Embryonic facial prominence (tissue), 1 donor: Measurements from ENCODE around the gene ZNF326.
"Not testable (repeated sequence)": the region's sequence is repeated elsewhere in the genome, so short reads cannot be mapped to it uniquely, and the experiment has no call there.

Source experiments
- DNase-seq: peaks from one replicate; pipeline ENCODE4 v3.0.0-alpha.2; 2016; ENCODE audit errors: extremely low spot score

Gene ZNF326

DNA sequence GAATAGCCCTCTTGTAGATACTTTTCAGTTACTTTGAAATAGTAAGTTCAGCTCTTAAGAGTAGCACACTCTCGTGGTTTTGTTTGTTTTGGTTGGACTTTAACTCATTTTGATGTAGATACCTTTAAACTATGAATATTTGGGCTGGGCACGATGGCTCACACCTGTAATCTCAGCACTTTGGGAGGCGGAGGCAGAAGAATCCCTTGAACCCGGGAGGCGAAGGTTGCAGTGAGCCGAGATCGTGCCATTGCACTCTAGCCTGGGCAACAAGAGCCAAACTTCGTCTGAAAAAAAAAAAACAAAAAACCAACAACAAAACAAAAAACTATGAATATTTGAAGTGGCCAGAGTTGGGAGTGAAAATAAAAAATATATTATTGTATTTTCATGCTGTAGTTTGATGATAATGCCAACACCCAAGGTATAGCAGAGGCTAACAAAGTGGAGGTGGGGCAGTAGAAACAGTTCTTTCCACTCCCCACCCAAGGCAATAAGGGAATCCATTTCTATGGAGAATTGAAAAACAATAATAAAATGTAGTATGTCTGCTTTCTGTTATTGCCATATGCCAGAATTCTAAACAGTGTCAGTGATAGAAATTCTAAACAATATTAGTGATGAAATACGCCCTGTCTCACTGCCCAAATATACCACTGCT lies 1.7 kb downstream of the ZNF326 start:
- no peak for DNase-seq

DNA sequence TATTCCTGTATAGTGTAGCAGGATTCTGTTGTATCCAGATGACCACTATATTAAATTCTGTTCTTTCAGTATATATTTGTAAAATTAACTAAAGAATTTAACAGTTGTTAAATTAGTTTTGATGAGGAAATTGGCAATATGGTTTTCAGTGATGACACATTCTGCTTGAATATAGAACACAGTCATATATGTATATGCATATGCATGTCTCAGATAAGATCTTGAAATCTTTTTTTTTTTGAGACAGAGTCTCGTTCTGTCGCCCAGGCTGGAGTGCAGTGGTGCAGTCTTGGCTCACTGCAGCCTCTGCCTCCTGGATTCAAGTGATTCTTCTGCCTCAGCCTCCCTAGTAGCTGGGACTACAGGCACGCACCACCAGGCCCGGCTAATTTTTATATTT lies 2.2 kb downstream of the ZNF326 start:
- not testable (repeated sequence) for DNase-seq

- no peak for DNase-seq
These were observed 3.4 kb downstream of the ZNF326 start for GRCh38 chr1:89998306-89998705.

DNA sequence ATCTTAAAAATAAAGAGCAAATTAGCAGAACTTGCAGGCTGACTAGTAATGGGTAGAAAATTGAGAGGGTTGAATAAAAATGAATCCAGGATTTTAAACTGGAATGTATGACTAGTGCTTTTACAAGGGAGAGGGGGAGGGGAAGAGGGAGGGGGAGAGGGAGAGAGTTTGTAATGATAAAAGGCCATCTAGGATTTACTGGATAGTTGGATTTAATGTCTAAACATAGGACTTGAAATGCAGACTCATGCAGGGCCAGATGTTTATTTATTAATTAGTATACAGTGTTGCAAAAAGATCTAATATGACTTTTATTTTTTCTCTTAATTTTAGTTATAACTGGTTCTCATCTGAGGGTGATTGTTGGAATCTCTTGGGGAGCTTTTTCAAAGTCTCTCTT lies 4.3 kb downstream of the ZNF326 start:
- no peak for DNase-seq

GRCh38 chr1:89999628-90000027 lies 4.7 kb downstream of the ZNF326 start:
- no peak for DNase-seq

DNA sequence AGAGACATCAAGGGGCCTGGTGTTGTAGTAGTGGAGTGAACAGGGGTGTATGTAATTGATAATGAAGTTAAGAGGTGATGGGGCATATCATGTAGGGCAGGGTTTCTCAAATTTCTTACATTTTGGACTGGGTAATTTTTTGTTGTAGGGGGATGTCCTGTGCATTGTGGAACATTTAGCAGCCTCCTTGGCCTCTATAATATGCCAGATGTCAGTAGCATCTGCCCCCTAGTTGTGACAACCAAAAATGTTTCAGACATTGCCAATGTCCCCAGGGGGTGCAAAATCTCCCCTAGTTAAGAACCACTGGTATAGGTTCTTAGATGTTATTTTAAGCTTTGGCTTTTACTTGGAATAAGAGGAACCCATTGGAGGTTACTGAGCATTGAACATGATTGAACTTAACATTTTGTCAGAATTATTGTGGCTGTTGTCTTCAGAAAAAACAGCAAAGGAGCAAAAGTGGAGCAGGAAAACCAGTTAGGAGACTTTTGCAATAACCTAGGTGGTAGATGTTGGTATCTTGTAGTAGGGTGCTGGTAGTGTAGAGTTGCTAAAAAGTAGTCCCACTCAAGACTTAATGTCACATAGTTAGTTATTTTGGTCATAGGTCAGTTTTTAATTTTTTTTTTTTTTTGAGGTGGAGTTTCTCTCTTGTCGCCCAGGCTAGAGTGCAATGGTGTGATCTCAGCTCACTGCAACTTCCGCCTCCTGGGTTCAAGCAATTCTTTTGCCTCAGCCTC lies 6.2 kb downstream of the ZNF326 start:
- no peak for DNase-seq

DNA sequence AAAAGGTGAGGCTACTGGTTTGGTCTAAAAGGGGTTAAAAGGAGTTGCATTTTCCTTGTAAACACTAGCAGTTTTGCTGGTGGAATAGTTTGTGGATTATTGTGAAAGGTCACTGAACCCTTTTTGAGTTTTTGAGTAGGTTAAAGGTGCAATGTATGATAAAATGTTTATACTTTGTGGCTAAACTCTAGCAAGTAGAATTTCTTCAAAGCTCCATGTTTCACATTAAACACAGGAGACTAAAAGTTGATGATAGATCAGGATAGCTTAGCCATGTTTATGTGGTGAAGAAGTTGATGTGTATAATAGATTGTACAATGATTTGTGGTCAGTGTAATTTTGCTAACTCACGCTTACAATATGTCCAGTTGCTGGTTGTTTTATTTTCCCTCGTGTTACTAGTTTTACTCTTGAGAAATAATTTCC lies 13.1 kb downstream of the ZNF326 start:
- no peak for DNase-seq

GRCh38 chr1:90012300-90012699 lies 17.4 kb downstream of the ZNF326 start:
- DNase-seq: no peak

DNA sequence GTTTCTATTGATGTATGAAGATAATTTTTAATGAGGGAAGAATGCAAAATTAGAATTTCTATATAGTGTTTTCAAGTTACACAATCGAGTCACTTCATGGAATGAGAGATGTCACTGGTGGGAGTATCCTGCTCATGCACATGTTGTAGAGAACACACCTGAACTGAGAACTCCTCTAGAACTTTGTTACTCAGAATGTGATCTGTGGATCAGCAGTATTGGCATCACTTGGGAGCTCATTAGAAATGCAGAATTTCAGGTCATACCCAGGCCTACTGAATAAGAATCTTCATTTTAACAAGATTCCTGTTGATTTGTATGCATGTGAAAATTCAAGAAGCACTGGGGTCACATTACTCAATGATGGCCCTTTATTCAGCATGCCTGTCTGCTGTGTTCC lies 28.8 kb downstream of the ZNF326 start:
- DNase-seq: no peak

DNA sequence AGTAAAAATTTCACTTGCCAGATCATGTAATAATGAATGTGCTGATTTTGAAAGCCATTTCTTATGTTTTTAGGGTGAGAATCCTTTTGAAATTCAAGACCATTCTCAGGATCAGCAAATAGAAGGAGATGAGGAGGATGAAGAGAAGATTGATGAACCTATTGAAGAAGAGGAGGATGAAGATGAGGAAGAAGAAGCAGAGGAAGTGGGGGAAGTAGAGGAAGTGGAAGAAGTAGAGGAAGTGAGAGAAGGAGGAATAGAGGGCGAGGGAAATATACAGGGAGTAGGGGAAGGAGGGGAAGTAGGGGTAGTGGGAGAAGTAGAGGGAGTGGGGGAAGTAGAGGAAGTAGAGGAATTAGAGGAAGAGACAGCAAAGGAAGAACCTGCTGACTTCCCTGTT lies 32.4 kb downstream of the ZNF326 start:
- no peak for DNase-seq

DNA sequence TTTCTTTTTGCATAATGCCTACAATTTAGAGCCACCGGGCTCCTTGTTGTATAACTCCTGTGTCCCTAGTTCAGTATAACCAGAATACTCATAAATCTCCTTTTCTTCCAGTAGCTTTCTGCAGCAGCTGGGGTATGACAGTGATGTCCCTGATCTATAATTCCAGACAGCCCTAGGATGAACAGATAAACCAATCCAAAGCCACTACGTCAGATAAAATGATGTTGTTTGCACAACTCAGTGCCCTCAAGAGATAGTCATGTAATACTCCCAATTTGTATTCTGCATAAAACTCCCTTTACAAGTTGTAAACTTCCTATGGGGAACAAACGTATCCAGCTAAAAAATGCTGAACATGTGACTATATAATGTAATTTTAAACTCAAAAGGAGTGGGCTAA lies 44.7 kb downstream of the ZNF326 start:
- DNase-seq: no peak

- DNase-seq: no peak
These were observed 48.7 kb downstream of the ZNF326 start for GRCh38 chr1:90043586-90043985.

- no peak for DNase-seq
These were observed 49.4 kb downstream of the ZNF326 start for GRCh38 chr1:90044346-90044745.

DNA sequence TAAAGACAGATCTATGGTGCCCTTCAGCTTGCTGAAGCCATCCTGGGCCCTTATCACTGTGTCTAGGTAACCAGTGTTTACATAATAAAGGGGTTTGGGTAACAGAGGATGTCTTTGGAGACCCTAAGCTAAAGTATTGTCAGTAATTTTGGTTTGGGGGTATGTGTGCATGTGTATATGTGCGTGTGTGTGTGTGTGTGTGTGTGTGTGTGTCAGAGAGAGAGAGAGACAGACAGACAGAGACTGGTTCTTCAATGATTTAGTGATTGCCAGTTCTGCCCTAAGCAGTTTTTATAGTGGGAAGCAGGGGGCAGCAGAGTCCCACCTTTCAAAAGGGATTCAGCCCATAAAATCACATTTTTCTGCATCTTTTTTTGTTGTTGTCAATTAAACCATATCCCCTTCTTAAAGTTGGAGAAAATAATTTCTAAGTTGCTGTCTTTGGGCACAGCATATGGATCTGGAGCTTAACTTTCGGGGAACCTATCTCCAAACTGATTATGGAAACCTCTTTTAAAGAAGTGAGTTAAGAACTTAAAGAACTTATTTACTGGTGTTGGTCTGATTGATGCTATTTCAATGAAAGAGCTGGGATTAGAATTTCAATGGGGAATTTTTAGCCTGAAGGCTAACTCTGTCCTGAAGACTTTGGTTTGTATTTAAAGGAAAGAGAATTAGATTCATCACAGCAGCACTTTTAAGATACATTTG lies 51.1 kb downstream of the ZNF326 start:
- no peak for DNase-seq

- no peak for DNase-seq
These were observed 51.7 kb downstream of the ZNF326 start for GRCh38 chr1:90046635-90047034.

DNA sequence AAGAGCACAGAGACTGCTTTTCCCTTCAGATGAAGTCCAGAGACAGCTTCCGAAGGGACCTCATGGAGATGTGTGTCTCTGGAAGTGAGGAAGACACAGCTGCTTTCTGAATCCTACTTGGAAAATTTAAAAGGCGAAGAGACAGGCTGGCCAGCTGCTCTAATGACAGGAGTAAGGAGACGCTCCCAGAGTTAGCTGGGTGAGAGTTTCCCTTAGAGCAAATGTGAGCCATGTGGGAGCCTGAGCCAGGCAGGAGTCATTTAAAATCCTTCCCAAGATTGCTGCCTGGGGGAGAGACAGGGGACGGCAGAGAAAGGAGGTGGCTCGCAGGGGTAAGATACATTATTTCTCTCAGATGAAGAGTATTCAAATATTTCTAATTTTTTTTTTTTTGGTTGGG lies 53.1 kb downstream of the ZNF326 start:
- no peak for DNase-seq

GRCh38 chr1:90062700-90063643 lies 68.1 kb downstream of the ZNF326 start:
- not testable (repeated sequence) for DNase-seq

GRCh38 chr1:90064109-90064508 lies 69.2 kb downstream of the ZNF326 start:
- not testable (repeated sequence) for DNase-seq

DNA sequence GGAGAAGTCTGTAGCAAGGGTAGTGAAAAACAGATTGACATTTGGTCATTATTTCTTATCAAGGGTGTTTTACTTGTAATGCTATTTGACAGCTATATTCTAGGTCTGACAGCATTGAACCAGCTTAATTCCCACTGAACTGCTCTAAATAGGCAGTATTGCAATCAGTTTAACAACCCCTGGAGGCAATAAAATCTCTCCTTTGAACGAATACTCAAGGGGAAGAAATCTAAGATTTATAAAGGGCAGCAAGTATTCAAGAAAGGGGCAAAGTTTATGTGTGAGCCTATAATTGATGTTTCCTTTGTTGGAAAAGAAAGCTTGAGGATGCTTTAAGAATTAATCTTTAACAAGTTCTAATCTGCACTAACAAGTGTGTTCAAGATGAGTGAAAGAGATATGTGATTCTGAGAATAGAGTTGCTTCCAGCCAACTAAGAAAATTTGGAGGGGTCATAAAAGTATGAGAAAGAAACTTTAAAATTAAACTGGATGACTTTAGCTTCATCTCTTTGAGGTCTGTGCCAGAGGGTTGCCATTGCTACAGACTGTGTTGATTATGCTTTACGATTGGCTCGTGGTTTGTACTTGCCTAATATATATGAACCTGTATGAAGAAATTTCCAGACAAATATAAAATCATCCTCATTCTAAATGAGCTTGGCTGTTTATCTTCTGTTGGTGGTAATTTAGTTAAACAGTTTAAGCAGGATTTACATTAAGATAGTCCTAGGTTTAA lies 72.5 kb downstream of the ZNF326 start:
- no peak for DNase-seq

GRCh38 chr1:90068611-90069280 lies 73.8 kb downstream of the ZNF326 start:
- no peak for DNase-seq
